GM18526 (cell line): ENCODE measurements around the gene EIF6.

ENCODE experiments used
- POLR2A ChIP-seq: IDR thresholded peaks from 3 replicates; pipeline ENCODE4 v1.6.1; 2011; ENCODE audit not compliant: insufficient read length; ENCODE audit errors: extremely low read depth

EIF6 gene

GRCh38 chr20:35291654-35292503 is 7.3 kb upstream of the EIF6 start, which contains the start of gene FAM83C:
Gene FAM83C (minus strand): TSS chr20:35292425. CDS start chr20:35292304, 121 bp downstream.
- TF ChIP-seq POLR2A, result no peak

GRCh38 chr20:35290887-35291417 is 6.4 kb upstream of the EIF6 start:
- TF ChIP-seq POLR2A, result no peak

- TF ChIP-seq POLR2A, result no peak
Observed at GRCh38 chr20:35290186-35290886, 5.8 kb upstream of the EIF6 start.

- no peak for TF ChIP-seq POLR2A
Observed at GRCh38 chr20:35288325-35289060, 3.9 kb upstream of the EIF6 start.

DNA sequence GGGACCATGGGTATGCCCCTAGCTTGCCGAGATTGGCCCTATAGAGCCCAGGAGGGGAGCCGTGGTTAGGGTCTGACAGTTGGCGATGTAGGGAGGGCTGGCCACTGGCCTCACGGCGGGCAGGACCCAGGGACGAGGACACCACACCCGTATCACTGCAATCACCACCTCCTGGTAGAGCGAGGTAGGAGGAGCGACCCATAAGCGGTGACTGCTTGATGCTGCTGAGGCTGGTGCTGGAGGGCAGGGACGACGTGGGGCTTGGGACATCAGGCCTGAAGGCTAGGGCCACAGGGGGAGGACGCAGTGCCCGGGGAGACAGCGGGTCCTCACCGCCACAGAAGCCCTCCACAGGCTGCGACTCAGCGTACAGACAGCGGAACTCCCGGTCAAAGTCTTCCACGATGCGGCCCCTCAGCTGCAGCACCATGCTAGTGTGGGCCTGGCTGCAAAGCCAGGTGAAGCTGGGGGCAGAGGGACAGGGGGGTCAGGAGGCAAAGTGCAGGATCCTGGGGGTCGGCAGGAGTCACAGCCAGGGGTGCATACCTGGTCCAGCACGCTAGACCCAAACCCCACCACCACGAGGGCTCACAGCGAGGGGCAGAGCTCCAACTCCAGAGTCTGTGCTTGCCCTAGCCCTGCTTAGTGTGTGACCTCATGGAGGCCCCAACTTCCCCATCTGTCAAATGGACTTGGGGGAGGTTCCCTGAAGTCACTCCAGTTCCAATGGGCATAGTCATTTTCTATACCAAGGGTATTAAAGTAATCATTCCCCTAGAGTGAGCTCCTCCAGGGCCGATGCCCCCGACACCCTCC is 3.1 kb upstream of the EIF6 start:
- no peak for TF ChIP-seq POLR2A

- TF ChIP-seq POLR2A, result no peak
Observed at GRCh38 chr20:35286899-35287508, 2.4 kb upstream of the EIF6 start.

DNA sequence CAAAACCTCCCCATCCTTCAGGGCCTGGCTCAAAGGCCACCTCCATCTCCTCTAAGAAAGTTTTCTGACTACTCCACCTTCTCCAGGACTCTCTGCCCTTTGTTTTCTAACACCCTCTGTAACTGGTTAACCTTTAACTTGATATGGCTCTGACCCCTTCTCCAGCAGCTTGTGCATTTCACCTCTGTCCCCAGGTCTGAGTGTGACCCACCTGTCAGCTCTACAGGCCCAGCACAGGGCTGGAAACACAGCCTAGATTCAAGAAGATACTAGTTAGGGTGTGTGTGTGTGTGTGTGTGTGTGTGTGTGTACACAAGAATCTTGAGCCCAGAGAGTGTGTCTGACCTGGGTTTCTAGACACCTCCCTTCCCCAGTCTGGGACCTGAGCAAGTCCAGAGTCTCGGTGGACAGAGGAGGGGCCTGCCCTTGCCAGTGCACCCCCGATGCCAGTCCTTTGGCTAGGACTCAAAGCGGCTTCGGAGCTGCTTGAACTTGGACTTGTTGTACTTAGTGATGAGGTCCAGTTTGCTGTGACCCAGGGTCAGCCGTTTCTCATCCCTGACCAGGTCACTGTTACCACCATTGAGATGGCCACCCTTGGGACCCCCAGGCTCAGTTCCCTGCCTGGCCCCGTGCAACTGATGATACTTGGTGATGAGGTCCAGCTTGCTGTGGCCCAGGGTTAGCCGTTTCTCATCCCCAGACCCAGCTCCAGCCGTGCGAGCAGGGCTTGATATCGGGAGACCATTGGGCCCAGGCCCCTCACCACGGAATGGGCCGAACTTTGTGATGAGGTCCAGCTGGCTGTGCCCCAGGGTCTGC is 1.7 kb upstream of the EIF6 start:
- TF ChIP-seq POLR2A, result no peak

- TF ChIP-seq POLR2A, result no peak
Observed at GRCh38 chr20:35285806-35286076, 1.2 kb upstream of the EIF6 start.

DNA sequence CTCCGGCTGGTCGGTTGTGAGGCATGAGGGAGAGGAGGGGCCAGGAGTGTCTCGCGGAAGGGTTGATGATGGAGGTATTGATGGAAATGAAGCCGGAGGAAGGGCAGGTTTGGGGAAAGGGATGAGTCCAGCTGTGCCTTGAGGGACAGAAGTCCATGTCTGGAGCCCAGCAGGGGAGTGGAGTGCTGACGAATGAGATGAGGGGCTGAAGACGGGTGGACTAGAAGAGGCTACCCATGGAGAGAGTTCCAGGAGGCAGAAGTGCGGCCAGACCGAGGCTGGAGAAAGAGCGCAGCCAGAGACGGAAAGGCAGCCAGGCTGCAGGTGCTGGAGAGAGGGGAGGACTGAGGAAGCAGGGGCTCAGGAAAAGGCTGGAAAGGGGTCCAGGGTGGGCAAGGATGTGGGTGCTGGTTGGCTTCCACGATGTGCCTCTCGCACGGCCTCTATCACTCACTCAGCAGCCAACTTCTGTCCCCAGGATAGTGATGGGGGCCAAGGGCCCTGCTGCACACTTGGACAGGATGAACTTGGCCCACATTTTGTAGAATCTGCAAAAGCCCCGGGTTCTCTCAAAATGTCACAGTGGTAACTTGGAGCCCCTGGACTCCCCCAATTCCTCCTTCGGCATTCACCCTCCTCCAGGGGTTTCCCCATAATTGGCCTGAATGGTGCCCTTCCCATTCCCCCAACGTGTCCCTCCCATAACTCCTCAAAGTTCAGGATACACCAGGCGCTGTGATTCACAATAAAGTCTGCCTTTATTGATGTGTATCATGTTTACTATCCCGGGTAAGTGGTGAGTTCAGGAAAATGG is 627 bp upstream of the EIF6 start:
- no peak for TF ChIP-seq POLR2A

- no peak for TF ChIP-seq POLR2A
Observed at GRCh38 chr20:35283441-35284266, 918 bp downstream of the EIF6 start.

DNA sequence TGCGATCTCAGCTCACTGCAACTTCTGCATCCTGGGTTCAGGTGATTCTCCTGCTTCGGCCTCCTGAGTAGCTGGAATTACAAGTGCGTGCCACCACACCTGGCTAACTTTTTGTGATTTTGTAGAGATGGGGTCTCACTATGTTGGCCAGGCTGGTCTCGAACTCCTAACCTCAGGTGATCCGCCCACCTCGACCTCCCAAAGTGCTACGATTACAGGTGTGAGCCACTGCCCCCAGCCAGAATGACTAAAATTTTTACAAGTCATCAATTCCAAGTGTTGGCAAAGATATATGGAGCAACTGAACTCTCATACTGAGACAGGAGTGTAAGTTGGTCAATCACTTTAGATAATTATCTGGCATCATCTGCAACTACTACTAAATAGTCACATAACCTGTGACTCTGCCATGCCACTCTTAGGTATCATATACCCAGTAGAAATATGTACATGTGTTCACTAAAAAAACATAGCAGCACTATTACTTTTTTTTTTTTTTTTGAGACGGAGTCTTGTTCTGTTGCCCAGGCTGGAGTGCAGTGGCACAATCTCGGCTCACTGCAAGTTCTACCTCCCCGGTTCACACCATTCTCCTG is 3.0 kb downstream of the EIF6 start:
- no peak for TF ChIP-seq POLR2A

- no peak for TF ChIP-seq POLR2A
Observed at GRCh38 chr20:35280523-35280922, 4.0 kb downstream of the EIF6 start.
